Dendritic cell treated with granulocyte-macrophage colony-stimulating factor and Interleukin-4, amounts not matched to agents 40 ng/mL and 50 ng/mL, for 4 days (primary cell): ENCODE data around the gene NELL2.

Experiments
- H3K27ac Mint-ChIP-seq: one replicate; pipeline ENCODE4 v1.8.0; 2022; ENCODE audit warnings: mild to moderate bottlenecking, mixed read lengths
- H3K27me3 Mint-ChIP-seq: one replicate; pipeline ENCODE4 v1.8.0; 2022; ENCODE audit warnings: mild to moderate bottlenecking, mixed read lengths
- H3K36me3 Mint-ChIP-seq: one replicate; pipeline ENCODE4 v1.8.0; 2022; ENCODE audit warnings: low read depth, mixed read lengths
- H3K4me1 Mint-ChIP-seq: one replicate; pipeline ENCODE4 v1.8.0; 2022; ENCODE audit warnings: low read depth, mixed read lengths
- H3K4me3 Mint-ChIP-seq: one replicate; pipeline ENCODE4 v1.8.0; 2022; ENCODE audit warnings: mild to moderate bottlenecking, moderate library complexity, mixed read lengths
- H3K9me3 Mint-ChIP-seq: one replicate; pipeline ENCODE4 v1.8.0; 2022; ENCODE audit warnings: mixed read lengths
- intact Hi-C: fragments of 100-400 bp; cut with micrococcal nuclease; formaldehyde crosslinking; loops from one replicate; pipeline ENCODE4 v1.15.0; 2022

NELL2 gene

DNA sequence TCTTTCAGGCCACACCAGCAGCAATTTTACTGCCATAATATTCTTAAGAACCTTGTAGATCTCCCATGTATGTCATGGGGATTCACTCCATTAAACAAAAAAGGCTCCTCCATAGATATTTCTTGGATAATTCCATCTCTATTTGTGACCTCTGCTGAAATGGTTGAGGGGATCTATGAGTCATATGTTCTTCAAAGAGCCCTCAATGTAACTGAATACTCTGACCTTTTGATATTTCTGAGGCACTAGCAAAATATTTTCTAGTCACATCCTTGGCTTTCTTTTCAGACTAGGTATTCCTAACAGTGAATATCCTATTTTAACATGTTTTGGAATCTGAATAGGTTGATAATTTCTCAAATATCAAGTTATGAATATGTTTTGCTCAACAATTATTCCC is 6.6 kb downstream of the NELL2 start:
- Mint-ChIP-seq H3K4me1 (no peaks in the 10 kb centered on the region), H3K36me3 (no peaks in the 10 kb centered on the region), H3K9me3 (peaks cover 11% of the 10 kb centered on the region), H3K27ac (no peak overlapping the region), H3K4me3 (no peak overlapping the region), H3K27me3 (peaks cover 7% of the 10 kb centered on the region)
- intact Hi-C loops, result no loop called here

DNA sequence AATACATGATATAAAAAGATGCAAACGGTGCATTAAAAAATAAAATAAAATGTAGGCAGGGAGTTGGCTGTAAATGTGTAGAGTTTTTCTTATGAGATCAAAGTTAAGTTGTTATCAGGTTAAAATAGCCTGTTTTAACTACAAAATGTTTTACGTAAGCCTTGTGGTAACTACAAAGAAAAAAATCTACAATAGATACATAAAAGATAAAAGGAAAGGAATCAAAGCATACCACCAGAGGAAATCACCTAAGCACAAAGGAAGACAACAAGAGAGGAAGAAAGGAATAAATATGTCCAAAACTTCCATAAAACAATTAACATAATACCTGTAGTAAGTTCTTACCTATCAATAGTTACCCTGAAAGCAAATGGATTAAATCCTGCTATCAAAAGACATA is 12.2 kb downstream of the NELL2 start:
- H3K27ac Mint-ChIP-seq, result no peak overlapping the region
- intact Hi-C loops, result no loop called here
- H3K27me3 Mint-ChIP-seq, result no peaks in the 10 kb centered on the region
- H3K9me3 Mint-ChIP-seq, result peaks cover 19% of the 10 kb centered on the region
- no peaks in the 10 kb centered on the region for H3K36me3 Mint-ChIP-seq
- no peak overlapping the region for H3K4me3 Mint-ChIP-seq
- no peaks in the 10 kb centered on the region for H3K4me1 Mint-ChIP-seq

DNA sequence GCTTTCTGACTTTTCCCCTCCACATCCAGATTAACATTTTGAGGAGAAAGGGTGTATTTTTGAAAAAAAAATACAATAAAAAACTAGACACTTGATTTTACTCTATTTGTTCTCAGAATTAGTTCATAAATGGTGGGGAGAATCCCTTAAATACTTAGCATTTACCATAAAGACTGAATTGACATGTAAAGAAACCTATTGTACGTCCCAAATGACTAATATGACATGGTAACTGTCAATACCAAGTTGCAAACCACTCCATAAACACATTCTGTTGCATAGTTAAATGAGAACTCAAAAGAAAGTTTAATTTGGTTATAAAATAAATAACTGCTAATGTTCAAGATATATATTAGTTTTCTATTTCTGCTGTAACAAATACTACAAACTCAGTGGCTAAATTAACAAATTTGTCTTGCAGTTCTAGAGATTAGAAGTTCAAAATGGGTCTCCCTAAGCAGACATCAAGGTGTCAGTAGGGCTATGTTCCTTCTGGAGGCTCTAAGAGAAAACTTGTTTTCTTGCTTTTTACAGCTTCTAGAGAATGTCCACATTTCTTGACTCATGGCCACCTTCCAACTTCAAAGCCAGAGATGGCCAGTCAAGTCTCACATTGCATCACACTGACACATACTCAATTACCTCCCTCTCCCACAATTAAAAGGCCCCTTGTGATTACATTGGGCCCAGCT is 16.0 kb downstream of the NELL2 start:
- Mint-ChIP-seq H3K36me3 (no peaks in the 10 kb centered on the region), H3K4me3 (no peak overlapping the region), H3K4me1 (no peaks in the 10 kb centered on the region), H3K27me3 (no peaks in the 10 kb centered on the region), H3K27ac (no peak overlapping the region), H3K9me3 (peaks cover 8% of the 10 kb centered on the region)
- intact Hi-C loops, result no loop called here

DNA sequence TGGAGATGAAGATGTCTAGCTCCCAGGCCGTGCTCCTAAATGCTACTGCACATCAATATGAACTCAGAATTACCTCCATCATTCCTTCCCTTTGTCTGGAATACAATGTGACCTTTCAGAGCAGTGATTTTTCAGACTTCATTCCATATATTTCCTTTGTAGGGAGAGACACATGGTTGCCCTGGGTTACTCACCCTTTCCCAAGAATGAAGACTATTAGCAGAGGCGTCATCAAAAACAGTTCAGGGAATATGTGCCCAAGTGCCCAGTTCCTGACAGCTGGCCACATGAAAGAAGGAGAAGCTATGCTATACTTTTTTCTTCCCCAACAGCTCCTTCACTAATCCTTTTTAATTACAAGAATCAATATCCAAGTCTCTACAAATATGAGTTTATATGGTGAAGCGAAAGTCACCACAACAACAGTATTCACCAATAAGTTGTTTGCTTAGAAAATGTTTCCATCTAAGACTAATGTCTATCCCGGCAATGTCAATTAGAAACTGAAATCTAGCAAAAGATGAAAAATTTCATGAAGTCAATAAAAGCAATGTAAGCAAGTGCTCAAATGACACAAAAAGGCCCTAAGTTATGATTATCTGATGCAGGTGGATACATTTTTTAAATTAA is 17.8 kb downstream of the NELL2 start:
- Mint-ChIP-seq H3K4me3 (no peak overlapping the region), H3K27ac (no peak overlapping the region), H3K27me3 (no peaks in the 10 kb centered on the region), H3K36me3 (no peaks in the 10 kb centered on the region), H3K9me3 (peaks cover 8% of the 10 kb centered on the region), H3K4me1 (no peaks in the 10 kb centered on the region)
- intact Hi-C loops, result no loop called here

DNA sequence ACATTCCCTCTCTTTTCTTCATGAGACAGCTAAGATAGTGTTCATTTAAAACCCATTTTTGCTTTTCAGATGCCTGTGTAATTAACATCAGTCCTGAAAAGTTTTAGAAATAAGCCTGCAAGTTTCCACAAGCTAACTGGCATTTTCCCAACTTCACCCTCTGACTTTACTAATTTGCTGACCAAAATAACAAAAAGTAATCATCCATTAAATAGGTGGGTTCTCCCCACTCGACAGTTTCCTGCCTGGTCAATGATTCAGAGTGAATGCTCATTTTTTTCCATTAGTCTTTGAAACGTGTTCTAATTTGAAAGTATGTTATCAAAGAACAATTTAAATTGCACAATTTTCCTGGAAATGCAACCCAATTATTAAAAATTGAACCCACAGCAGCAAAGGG is 23.6 kb downstream of the NELL2 start:
- Mint-ChIP-seq H3K4me3 (no peak overlapping the region), H3K9me3 (no peaks in the 10 kb centered on the region), H3K4me1 (no peaks in the 10 kb centered on the region), H3K27me3 (no peaks in the 10 kb centered on the region), H3K27ac (no peak overlapping the region), H3K36me3 (no peaks in the 10 kb centered on the region)
- intact Hi-C loops, result no loop called here

DNA sequence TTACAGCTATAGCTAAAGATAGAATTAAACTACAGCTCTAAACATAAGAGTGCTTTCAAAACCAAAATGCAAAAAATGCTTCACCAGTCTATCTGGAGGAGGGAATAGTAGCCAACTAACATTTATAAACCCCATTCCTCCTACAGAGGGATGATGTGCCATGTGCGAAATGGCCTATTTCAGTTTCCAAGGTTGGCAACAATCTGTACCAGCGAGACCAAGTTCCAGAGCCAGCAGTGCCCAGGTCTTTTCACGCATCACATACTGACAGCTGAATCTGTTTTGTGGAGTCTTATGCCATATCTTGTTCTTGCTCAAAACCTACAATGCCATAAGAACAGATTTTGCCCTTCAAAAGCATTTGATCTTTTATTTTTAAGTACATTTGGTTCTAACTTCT is 24.5 kb downstream of the NELL2 start:
- no peaks in the 10 kb centered on the region for H3K9me3 Mint-ChIP-seq
- no peaks in the 10 kb centered on the region for H3K27me3 Mint-ChIP-seq
- intact Hi-C loops, result no loop called here
- no peaks in the 10 kb centered on the region for H3K36me3 Mint-ChIP-seq
- H3K4me1 Mint-ChIP-seq, result no peaks in the 10 kb centered on the region
- H3K4me3 Mint-ChIP-seq, result no peak overlapping the region
- H3K27ac Mint-ChIP-seq, result no peak overlapping the region

DNA sequence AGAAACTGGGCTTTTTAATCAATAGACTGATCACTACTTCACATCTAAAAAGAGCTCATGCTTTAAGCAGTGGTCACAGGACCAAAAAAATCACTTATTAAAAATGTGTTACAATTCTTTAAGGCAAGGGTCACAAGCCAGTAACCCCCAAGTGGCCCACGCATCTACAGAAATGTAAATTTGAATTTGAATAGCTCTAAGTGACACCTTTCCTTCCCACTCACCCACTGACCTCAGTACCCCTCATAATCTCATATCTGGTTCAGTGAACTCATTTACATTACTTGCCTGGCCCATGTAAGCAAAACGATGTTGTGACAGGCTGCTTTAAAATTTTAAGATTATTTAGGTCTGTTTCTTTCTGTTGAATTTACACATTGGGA is 27.4 kb downstream of the NELL2 start:
- Mint-ChIP-seq H3K27ac (no peak overlapping the region), H3K4me3 (no peak overlapping the region), H3K36me3 (no peaks in the 10 kb centered on the region), H3K4me1 (no peaks in the 10 kb centered on the region), H3K9me3 (no peaks in the 10 kb centered on the region), H3K27me3 (no peaks in the 10 kb centered on the region)
- intact Hi-C loops, result no loop called here

GRCh38 chr12:44847888-44848702 is 28.0 kb downstream of the NELL2 start:
- intact Hi-C loops, result no loop called here
- Mint-ChIP-seq H3K4me1 (no peaks in the 10 kb centered on the region), H3K27me3 (no peaks in the 10 kb centered on the region), H3K27ac (no peak overlapping the region), H3K4me3 (no peak overlapping the region), H3K9me3 (no peaks in the 10 kb centered on the region), H3K36me3 (no peaks in the 10 kb centered on the region)

- Mint-ChIP-seq H3K27me3 (no peaks in the 10 kb centered on the region), H3K4me1 (no peaks in the 10 kb centered on the region), H3K4me3 (no peak overlapping the region)
These were observed 28.7 kb downstream of the NELL2 start for GRCh38 chr12:44847403-44847802.

GRCh38 chr12:44846826-44847225 is 29.3 kb downstream of the NELL2 start:
- H3K4me1 Mint-ChIP-seq, result no peaks in the 10 kb centered on the region
- H3K36me3 Mint-ChIP-seq, result no peaks in the 10 kb centered on the region
- H3K27ac Mint-ChIP-seq, result no peak overlapping the region
- H3K9me3 Mint-ChIP-seq, result no peaks in the 10 kb centered on the region
- no peak overlapping the region for H3K4me3 Mint-ChIP-seq
- no peaks in the 10 kb centered on the region for H3K27me3 Mint-ChIP-seq
- intact Hi-C loops, result no loop called here

More at GRCh38 chr12:44847403-44847802, 28.7 kb downstream of the NELL2 start:
- Mint-ChIP-seq H3K9me3 (no peaks in the 10 kb centered on the region), H3K27ac (no peak overlapping the region), H3K36me3 (no peaks in the 10 kb centered on the region)
- intact Hi-C loops, result no loop called here

DNA sequence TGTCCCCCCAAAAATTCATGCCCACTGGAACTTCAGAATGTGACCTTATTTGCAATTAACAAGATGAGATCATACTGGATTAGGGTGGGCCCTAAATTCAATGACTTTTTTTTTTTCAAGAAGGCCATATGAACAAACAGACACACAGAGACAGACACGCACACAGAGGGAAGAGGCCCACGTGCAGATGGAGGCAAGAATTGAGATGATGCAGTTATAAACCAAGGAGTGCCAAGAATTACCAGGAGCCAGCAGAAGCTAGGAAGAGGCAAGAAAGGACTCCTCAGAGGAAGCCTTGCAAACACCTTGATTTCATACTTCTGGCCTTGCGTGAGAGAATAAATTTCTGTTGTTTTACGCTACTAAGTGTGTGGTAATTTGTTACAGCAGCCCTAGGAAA is 33.4 kb downstream of the NELL2 start:
- intact Hi-C loops, result no loop called here
- no peak overlapping the region for H3K27ac Mint-ChIP-seq

GRCh38 chr12:44839785-44840184 is 36.3 kb downstream of the NELL2 start:
- H3K4me1 Mint-ChIP-seq, result no peaks in the 10 kb centered on the region
- H3K4me3 Mint-ChIP-seq, result no peak overlapping the region
- intact Hi-C loops, result no loop called here
- no peak overlapping the region for H3K27ac Mint-ChIP-seq
- H3K9me3 Mint-ChIP-seq, result no peaks in the 10 kb centered on the region
- H3K36me3 Mint-ChIP-seq, result no peaks in the 10 kb centered on the region
- no peaks in the 10 kb centered on the region for H3K27me3 Mint-ChIP-seq

More for the DNA sequence above, 33.4 kb downstream of the NELL2 start:
- Mint-ChIP-seq H3K4me1 (no peaks in the 10 kb centered on the region), H3K36me3 (no peaks in the 10 kb centered on the region), H3K27me3 (no peaks in the 10 kb centered on the region), H3K9me3 (no peaks in the 10 kb centered on the region), H3K4me3 (no peak overlapping the region)

GRCh38 chr12:44837114-44837755 is 38.9 kb downstream of the NELL2 start:
- H3K36me3 Mint-ChIP-seq, result no peaks in the 10 kb centered on the region
- H3K27ac Mint-ChIP-seq, result no peak overlapping the region
- H3K4me3 Mint-ChIP-seq, result no peak overlapping the region
- no peaks in the 10 kb centered on the region for H3K9me3 Mint-ChIP-seq
- intact Hi-C loops, result no loop called here
- H3K27me3 Mint-ChIP-seq, result no peaks in the 10 kb centered on the region
- H3K4me1 Mint-ChIP-seq, result no peaks in the 10 kb centered on the region
